ENCODE data around the gene IPPK.
A peak's percentile ranks its signal among the peaks of the same experiment; 100 is the strongest.

IPPK gene

DNA sequence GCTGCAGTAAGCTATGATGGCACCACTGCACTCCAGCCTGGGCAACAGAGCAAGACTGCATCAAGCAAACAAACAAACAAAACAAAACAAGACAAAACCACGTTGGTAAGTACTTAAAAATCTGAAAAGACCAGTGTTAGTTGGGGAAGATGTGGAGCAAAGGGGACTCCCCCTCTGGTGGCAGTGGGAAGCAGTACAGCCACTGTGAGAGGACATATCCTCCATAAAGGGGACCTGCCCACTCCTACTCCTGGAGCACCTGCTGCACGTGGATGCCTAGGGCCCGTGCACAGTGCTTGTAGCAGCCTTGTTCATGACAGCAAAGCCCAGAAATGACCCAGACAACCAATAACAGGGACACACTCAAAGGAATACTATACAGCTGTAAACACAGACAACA, 17.0 kb upstream of the IPPK start:
- no peak for DNase-seq

- no peak for DNase-seq
These were observed 15.1 kb upstream of the IPPK start for GRCh38 chr9:92685022-92685421.

DNA sequence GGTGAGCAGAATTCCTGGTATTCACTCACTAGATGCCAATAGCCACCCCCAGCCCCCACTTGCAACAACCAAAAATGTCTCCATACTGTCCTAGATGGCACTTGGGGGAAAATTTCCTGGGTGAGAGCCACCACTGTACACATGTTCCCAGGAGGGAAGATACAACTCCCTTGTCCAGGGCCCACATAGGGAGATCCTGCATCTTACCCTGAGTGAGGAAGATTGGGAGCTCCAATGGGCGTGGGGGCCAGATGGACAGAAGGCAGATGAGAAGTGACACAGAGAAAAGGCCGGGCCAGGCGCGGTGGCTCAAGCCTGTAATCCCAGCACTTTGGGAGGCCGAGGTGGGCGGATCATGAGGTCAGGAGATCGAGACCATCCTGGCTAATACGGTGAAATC, 12.3 kb upstream of the IPPK start:
- no peak for DNase-seq

GRCh38 chr9:92680166-92681119, 10.5 kb upstream of the IPPK start:
- no peak for DNase-seq

DNA sequence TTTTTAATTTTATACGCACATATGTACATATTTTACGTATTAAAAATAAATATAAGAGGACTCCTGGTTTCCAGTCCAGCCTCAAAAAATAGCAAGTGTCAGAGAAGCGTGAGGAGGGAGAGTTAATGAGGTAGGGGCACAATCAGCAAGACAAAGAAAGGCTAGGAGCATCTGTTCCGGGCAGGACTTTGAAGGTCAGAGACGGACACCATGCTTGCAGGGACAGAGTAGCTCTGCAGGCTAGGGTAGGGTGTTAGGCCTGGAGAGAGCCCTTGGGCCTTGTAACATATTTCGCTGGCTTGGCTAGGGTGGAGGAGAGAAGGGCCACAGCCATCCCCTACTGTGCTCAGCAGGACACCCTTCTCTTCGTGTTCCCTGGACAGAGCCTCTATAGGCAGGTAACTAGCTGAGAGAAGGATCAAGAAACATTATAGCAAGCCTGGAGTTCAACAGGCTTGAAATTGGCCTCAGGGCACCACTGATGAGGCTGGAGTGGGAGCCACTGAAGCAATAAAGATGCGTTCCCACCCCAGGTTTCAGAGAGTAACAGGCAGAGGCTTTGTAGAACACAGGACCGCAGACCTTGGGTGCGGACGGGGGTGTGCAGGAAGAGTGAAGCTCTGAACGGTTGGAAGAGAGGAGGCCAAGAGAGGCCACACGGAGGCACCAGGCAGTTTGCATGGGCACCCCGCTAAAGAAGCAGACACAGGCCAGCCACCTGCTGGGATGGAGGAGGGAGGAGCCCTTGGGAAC, 9.7 kb upstream of the IPPK start:
- DNase-seq, result no peak

GRCh38 chr9:92671323-92671722, 1.4 kb upstream of the IPPK start:
- no peak for DNase-seq

GRCh38 chr9:92669527-92669889, 423 bp downstream of the IPPK start:
- DNase-seq, result no peak

DNA sequence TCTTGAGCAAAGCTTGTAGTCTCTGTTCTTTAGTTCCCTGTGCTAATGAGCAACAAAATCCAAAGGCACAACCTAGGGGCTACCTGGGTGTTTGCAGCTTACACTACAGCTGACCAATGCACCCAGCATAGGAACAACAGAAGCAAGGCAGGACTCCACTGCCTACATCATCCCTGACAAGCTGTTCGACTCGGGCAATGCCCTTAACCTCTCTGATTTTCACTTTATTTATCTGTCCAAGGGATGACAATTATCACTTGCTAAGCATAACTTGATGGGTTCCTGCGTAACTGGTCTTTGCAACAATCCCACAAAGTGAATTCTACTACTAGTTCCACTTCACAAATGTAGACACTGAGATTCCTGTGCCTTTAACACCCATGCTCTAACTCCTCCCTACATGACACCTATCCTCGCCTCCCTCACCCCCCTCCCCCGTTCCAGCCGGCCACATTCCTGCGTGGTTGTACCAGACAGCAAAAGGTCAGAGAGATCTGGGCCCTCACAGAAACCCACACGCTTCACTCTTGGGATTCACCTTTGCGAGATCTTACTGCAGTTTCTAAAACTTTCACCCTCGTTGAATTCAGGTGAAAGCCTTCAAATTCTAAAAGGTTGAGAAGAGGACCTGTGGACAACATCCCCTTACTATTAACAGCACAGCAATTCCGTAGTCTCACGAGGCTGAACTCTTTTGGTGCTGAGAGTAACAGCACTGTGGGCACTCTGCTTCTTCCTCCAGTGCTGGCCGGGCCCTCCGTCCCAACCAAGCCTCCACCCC, 995 bp downstream of the IPPK start:
- peak; percentile 32 for DNase-seq

DNA sequence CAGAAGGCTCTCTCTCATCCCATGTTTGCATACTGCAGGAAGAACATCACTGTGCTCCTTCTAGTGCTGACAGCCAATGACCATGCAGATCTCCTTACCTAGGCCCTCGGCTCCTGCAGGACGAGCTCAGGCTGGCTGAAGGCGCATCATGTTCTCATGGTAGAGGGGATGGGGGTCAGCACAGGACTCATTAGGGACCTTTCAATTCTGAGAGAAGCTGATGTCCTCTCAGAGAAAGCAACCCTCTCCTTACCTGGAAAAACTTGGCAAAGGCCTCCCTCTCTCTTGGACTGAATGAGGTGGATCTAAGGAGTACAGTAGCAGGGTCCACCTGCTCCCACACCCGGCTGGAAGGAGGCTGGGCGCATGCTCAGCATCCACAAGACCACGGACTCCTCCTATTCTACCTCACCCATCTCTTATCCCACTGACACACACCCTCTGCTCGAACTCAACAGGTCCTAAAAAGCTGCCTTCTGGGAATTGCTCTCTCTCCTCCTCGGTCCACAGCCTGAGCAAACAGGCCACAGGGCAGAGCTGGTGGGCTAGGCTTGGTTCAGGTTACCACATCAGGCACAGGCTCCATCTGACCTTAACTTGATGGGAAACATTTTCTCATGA, 2.9 kb downstream of the IPPK start:
- no peak for DNase-seq

DNA sequence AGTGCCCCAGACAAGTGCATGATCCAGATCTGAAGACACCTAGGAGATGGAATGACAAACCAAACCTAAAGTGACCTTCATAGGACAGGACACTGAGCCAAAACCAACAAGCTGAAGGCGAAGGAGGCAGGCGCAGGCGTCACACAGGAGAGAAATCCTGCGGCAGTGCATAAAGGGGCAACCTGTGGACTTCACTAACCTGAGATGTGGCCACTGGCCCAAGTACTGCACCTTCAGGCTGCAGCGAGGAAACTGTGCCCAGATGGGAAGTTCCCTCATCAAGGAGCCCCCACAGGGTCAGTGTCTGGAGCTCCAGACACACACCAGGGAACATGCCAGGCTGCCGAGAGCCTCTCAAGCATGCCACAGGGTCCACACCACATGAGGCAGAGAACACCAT, 3.7 kb downstream of the IPPK start:
- DNase-seq, result no peak

- DNase-seq, result no peak
These were observed 4.1 kb downstream of the IPPK start for GRCh38 chr9:92665836-92666235.

GRCh38 chr9:92664394-92665152, 5.4 kb downstream of the IPPK start:
- peak; percentile 44 for DNase-seq

DNA sequence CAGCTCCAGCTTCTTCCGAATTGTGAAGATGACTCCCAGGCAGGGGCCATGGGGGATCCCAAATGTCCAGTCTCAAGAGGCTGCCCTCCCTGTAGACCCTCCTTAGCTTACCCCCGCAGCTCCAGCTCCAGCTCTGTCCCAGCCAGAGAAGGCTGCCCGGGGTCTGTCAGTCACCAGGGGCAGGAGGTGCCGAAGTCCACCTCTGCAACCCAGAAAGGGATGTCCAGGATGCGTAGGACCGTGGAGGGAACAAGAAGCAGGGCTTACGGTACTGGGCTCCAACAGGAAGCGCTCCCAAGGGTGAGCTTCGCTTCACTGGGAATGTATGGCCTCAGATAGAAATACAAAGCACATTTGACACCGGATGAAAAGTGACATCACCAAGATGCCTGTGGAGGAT, 6.0 kb downstream of the IPPK start:
- no peak for DNase-seq

DNA sequence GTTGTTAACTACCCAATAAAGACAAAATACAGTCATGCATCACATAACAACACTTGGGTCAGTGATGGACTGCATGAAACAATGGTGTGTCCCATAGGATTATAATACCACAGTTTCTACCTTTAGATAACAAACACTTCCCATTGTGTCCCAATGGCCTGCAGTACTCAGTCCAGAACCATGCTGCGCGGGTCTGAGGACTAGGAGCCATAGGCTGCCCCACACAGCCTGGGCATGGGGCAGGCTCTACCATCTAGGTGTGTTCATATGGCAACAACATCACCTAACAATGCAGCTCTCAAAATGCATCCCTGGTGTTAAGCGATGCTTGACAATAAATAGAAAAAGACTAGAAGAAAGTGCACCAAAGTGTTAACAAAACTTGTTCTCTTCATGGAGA, 6.8 kb downstream of the IPPK start:
- DNase-seq, result no peak

DNA sequence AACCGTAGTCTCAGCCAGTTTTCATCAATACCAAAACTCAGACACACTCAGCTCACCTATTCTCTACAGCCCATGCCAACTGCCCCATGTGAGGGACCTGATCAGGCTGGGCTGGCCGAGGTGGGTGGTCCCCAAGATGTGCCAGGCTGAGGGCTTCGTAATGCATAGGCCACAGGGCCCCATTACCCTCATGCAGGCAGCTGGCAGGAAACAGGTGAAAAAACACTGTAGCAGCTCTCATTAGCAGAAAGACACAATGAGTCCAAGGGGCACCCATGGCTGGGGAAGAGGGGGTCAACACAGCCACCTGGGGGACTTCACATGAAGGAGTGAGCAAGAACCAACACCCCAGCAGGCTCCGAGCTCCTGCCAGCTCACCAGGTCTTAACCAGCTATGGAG, 8.2 kb downstream of the IPPK start:
- DNase-seq, result no peak

DNA sequence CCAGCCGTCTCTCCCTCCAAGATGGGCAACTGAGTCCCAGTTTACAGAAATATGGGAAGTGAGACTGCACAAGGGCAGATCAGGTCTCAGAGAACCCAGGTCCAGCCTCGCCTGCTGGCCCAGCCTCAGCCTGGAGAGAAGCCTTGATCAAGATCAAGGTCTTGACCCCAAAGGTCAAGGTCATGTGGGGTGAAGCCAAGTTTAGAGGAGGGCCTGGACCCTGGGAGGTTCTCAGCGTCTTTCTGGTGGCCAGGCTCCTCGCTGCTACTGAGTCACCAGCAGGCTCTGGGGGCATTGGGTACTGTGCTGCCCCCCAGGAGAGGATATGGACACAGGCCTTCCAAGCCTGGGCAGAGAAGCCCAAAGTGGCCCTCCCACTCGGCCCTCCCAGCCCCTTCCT, 8.8 kb downstream of the IPPK start:
- no peak for DNase-seq

DNA sequence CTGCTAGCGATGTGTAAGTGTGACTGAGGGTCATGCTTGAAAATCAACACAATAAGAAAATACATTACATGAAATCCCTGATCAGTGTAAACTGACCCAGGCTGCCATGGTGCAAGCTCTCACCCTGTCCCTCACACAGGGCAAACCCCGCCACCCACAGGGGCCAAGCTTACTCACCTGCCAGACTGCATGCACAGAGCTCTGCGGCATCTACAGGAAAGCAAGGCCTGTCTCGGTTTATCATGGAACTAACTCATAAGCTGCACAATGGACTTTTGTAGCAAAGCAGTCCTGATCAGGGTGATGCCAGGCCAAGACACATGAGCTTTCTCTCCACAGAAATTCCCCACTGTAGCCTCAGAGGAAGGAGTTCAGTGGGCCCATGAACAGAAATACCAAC, 9.7 kb downstream of the IPPK start:
- no peak for DNase-seq

DNA sequence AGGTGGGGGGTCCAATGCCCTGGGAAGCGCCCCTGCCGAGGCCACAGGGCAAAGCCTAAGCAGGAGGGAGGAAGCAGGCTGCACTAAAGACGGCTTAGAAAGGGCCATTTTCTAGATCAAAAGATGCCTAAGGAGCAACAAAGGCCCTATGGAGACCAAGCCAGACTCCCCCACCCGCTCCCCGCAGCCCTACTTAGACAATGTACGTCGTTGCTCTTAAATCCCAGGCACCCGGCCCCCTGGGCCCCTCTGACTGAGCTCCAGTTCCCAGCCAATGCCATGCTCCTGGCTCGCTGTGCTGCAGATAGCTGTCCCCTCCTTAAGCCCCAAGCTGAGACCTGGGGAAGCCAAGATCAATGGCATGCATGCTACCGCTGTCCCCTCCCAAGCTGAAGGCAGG, 10.3 kb downstream of the IPPK start:
- DNase-seq, result no peak

- DNase-seq, result no peak
These were observed 11.3 kb downstream of the IPPK start for GRCh38 chr9:92658611-92659010.

- no peak for DNase-seq
These were observed 11.8 kb downstream of the IPPK start for GRCh38 chr9:92658176-92658575.

GRCh38 chr9:92657296-92658094, 12.4 kb downstream of the IPPK start:
- DNase-seq, result no peak

All from stimulated activated CD4-positive, alpha-beta T cell treated with anti-CD3 and anti-CD28 coated beads, Interleukin-1b, Interleukin-23, amount 100 ng/mL, for 48 hours (primary cell).